HG03095 (cell line): ENCODE measurements around the gene LRP3.

Experiments
- ATAC-seq: cut with Tn5 transposase; IDR thresholded peaks from one replicate; pipeline ENCODE4 v1.9.1; 2021; ENCODE audit warnings: moderate library complexity; ENCODE audit not compliant: unreplicated experiment

LRP3 gene

GRCh38 chr19:33251076-33251475 is 56.9 kb downstream of the LRP3 start:
- no peak for ATAC-seq

DNA sequence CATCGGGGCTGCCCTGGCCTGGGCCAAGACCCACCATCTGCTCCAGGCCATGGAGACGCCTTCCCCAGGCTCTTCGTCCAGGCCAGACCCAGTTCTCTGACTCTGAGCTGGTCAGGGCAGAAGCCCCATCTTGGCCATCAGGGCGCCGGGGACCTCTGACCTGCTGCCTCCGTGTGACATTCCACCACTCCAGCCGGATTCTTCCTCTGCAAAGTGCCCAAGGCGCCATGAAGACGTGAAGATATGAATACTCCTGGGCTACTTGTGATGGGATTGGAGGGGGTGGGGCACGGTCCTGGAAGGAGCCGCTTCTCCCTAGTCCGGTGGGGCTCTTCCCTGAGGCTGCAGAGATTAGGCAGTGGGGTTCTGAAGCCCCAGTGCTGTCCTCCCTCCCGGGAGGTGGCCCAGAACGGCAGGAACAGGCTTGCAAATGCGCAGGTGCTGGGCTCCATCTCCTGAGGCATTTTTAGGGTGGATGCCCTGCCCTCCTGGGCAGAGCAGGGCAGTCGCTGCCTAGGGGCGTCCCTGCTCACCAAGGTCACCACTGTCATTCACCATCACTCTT is 57.5 kb downstream of the LRP3 start:
- ATAC-seq = no peak

DNA sequence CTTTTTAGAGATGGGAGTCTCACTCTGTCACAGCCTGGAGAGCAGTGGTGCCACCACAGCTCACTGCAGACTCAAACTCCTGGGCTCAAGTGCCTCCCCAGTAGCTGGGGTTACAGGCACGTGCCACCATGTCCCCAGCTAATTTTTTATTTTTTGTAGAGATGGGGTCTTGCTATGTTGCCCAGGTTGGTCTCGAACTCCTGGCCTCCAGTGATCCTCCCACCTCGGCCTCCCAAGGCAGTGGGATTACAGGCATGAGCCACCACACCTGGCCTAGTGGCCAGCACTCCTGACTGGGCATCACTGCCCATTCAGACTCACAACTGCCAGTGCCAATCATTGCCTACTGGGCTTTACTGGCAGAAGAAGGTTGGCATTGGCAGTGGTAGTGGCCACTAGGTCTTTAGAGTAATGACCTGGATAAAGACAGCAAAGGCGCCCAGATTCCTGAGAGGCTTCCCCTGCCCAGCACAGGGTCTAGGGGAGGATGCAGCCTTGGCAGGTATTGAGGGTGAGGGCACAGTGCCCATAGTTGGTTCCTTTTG is 58.4 kb downstream of the LRP3 start:
- ATAC-seq = no peak

- ATAC-seq = no peak
Observed at GRCh38 chr19:33252971-33253370, 58.8 kb downstream of the LRP3 start.

- ATAC-seq = no peak
Observed at GRCh38 chr19:33254245-33254824, 60.2 kb downstream of the LRP3 start.

DNA sequence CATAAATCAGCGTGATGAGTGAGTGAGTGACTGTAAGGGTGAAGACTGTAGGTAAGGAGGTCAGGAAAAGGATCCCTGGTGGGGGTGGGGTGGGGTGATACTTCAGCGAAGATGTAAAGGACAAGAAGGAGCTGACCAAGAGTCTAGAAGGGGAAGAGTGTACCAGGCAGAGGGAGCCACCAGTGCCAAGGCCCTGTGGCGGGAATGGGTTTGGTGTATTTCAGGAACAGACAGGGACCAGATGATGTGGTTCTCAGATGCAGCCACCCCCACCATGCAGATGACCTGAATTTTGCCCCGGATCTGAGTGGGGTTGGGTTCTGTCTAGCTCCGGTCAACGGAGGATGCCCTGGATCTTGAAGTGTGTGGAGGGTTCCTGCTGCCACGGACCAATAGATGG is 61.7 kb downstream of the LRP3 start:
- no peak for ATAC-seq

- no peak for ATAC-seq
Observed at GRCh38 chr19:33256261-33256660, 62.1 kb downstream of the LRP3 start.

- no peak for ATAC-seq
Observed at GRCh38 chr19:33257828-33258227, 63.7 kb downstream of the LRP3 start.
